ENCODE results near the gene JAG1.

The JAG1 gene

DNA sequence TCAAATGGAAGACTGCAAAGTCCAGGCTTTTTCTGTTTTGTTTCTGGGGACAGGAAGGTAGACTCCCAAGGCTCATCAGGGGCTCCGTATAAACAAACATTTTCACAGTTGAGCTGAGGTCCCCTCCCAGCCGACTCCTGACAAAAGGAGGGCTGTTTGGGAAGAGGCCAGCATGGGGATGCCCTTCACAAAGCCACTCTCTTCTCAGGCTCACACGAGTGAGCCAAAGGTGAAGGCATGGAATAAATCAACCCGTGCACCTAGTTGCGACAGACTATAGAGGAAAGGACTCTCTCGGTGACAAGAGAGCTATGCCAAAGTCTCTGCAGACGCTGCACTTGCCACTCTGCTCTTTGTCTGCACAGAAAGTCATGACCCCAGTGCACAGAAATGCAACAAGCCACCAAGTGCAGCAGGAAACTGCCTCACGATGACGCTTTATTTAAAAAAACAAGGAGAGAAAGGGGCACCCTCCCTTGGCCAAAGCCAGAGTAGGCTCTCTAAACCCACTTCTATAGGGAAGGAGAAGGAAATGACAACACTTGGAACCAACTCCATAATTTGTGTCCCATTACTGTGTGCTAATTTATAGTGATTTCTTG is 21.0 kb downstream of the JAG1 start:
- DNase-seq (ENCODE audit: low spot score) = no peak

DNA sequence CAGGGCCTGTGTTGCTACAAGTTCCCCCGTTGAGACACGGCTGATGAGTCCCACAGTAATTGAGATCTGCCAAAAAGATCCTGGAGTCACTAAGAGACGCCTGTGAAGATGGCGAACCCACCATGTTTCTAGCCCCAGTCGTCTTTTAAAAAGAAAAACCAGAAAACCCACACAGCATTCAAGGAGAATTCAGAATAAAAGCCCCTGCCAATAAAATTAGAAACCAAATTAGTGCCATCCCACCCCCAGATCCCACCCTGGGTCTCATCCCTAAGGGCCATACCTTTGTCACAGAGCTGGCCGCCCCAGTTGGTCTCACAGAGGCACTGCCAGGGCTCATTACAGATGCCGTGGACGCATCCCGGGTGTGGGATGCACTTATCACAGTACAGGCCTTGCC is 21.6 kb downstream of the JAG1 start:
- DNase-seq (ENCODE audit: low spot score) = no peak

DNA sequence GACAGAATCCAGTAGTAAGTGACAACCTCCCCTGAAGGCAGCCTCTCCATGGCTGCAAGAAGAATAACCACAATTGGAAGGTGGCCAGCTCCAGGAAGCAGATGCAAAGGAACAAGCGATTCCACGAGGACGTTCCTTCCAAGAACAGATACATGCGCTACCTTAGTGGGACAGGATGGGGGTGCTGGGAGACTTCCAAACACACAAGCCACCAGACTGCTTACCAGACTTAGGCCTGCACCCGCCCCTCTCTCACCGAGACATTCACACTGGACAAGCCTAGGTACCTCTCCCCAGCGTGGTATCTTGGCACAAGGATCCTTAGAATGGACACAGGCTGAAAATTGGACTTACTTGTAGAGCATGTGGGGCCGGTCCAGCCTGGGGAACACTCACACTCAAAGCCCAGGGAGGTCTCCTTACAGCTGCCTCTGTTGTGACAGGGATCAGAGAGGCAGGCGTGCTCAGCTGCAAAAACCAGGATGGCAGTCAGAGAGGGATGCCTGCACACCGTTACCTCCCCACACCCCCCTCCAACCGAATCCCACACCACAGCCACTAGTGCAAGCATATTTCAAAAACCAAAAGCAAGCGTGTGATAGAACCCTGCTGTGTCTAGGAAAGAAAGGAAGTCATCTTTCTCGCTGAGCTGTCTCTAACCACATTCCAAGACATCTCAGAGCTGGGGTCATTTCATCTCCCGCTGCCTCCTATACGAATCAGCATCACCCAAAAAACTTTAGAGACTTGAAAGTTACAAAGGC is 22.4 kb downstream of the JAG1 start:
- no peak for DNase-seq (ENCODE audit: low spot score)

GRCh38 chr20:10649797-10650160 is 24.0 kb downstream of the JAG1 start:
- no peak for DNase-seq (ENCODE audit: low spot score)

GRCh38 chr20:10649080-10649796 is 24.6 kb downstream of the JAG1 start:
- DNase-seq (ENCODE audit: low spot score) = no peak

- no peak for DNase-seq (ENCODE audit: low spot score)
These were observed 25.1 kb downstream of the JAG1 start for GRCh38 chr20:10648651-10649050.

- no peak for DNase-seq (ENCODE audit: low spot score)
These were observed 25.9 kb downstream of the JAG1 start for GRCh38 chr20:10647909-10648308.

DNA sequence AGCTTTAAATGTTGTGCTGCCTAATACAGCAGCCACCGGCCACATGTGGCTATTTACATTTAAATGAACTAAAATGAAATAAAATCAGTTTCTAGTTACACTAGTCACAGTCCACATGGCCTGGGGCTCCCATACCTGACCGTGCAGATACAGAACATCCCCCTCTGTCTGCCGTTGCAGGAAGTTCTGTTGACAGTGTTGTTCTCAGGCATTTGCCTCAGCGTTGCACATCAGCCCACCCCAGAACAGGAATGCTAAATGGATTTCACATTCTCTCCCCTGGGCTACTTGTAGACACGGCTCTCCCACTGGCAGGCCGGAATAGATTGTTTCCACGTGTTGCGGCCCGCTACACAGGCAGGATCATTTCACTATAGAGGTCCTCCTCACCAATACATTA is 26.3 kb downstream of the JAG1 start:
- DNase-seq (ENCODE audit: low spot score) = no peak

- DNase-seq (ENCODE audit: low spot score) = no peak
These were observed 26.8 kb downstream of the JAG1 start for GRCh38 chr20:10646886-10647420.

DNA sequence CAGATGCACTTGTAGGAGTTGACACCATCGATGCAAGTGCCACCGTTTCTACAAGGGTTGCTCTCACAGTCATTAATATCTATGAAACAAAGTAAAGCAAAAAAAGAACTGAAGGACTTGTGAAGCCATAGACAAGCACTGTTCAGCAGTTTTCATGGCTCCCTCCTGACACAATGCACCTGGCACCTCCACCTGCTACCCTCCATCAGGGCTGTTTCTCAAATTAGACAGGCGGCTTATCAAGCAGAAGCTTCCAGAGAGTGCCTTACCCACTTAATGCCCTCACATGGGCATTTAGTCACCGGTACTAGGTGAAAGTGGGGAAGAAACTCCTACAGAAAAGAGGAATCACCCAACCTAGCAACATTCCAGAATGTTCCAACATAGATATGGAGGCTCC is 27.8 kb downstream of the JAG1 start:
- DNase-seq (ENCODE audit: low spot score) = no peak

DNA sequence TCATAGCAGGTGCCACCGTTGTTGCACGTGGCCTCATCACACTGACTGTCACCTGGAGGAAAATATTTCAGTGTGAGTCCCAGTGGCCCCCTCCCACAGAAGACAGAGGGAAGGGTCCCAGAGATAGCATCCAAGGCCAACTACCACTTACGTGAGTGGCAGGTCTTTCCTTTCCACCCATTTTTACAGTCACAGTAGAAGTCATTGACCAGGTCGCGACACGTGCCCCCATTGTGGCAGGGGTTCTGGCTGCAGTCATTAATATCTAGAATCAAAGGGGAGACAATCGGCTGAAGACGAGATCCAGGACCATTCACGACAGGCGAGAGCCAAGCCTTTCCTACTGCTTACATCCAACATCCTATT is 28.6 kb downstream of the JAG1 start:
- no peak for DNase-seq (ENCODE audit: low spot score)

GRCh38 chr20:10644458-10645204 is 29.2 kb downstream of the JAG1 start:
- no peak for DNase-seq (ENCODE audit: low spot score)

DNA sequence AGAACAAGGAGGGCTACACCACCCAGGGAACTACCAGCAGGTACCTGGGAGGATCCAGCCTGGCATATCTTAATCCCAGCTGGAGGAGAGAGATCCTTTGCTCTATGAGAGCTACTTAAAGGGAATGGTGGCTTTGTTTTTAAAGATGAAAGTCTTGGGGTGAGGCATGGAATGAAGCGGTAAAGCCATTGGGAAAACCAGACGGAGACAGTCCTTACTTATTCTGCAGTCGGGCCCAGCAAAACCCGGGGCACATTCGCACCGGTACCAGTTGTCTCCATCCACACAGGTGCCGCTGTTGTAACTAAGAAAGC is 30.3 kb downstream of the JAG1 start:
- no peak for DNase-seq (ENCODE audit: low spot score)

DNA sequence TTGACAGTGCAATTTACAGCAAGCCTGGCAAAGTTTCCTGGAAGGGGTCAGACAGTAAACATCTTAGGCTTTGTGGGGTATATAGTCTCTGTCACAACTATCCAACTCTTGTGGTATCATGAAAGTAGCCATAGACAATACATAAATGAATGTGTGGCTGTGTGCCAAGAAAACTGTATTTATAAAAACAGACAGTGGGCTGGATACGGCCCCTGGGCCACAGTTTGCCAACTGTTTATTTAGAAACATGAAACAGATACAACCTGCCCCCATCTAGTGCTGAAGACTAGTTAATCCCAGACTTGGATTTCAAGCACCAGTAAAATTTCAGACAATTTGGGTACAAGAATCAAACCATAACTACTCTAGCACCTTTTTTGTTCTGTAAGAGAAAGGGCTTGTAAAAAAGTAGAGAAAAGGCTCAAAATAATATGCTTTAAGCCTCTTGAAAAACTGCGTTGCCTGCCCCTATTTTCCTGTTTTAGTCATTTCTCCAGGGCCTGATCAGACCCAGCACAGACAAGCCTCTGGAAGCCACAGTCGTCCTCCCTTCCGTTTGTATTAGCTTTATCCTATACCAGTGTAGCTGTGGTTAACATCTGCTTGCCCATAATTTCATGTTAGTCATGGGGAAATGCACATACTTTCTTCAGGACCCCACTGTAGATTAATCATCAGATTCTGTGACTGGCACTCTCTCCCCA is 30.8 kb downstream of the JAG1 start:
- DNase-seq (ENCODE audit: low spot score) = no peak

- DNase-seq (ENCODE audit: low spot score) = no peak
These were observed 31.9 kb downstream of the JAG1 start for GRCh38 chr20:10641893-10642292.

DNA sequence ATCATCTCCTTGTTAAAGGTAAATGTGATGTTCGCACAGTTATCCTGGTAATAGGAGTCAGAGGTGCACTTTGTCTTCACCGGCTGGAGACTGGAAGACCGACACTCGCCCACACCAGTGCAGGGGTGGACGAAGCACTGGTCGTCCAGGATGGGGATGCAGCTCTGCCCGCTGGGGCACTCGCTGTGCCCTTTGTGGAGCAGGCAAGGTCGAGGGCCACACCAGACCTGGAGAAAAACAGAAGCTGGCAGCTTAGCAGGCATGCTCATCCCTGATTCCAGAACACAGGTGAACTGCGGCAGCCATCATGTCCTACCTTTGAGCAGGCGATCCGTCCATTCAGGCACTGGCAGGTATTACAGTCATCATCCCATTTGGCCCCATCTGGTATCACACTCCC is 32.3 kb downstream of the JAG1 start:
- DNase-seq (ENCODE audit: low spot score) = no peak

DNA sequence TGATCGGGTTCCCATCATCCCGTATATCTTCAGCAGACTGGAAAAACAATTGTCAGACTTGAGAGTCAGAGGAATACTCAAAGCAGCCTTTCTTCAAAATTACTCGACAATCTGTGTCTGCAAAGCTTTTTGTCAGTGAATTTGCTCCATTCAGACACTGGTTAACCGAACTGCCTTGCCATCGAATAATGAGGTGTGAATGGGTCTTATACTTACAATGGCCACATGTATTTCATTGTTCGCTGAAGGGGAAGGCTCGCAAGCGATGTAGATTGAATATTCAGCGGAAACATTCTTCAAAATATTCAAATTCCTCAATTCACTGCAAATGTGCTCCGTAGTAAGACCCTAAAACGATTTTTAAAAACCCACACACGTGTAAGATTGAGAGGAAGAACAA is 32.9 kb downstream of the JAG1 start:
- no peak for DNase-seq (ENCODE audit: low spot score)

GRCh38 chr20:10639737-10640556 is 33.9 kb downstream of the JAG1 start:
- DNase-seq (ENCODE audit: low spot score) = no peak

DNA sequence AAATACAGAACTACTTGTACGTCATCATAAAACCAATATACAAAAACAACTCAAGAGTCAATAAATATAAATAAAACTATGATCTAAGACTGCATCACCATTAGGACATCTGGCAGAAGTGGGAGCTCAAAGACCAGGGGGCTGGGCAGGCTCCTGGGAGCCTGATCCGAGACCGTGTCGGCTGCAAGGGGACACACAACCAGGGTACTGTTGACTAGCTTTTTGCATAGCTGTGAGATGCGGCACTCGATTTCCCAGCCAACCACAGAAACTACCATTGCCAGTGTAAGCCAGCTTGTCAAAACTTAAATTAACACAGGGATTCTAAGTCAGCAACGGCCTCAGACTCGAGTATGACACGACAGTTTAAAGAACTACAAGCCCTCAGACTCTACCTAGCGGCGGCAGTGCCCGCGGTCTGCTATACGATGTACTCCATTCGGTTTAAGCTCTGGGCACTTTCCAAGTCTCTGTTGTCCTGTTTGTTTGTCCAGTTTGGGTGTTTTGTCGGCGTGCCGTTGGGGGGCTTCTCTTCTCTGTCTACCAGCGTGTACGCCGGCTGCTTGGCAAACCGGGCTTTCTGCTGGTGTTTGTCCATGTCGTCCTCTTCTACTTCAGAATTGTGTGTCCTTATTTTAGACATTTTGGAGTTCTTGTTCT is 34.6 kb downstream of the JAG1 start:
- no peak for DNase-seq (ENCODE audit: low spot score)

- DNase-seq (ENCODE audit: low spot score) = no peak
These were observed 36.2 kb downstream of the JAG1 start for GRCh38 chr20:10637563-10637962.

Data from hematopoietic multipotent progenitor cell treated with erythropoietin and hydrocortisone succinate and interleukin-3 and kit ligand, for 15 days (in vitro differentiated cells).